ENCODE results near the gene TENM4. TPM values are rescaled to one million over a fixed set of nuclear protein-coding genes. Genes with fewer than 3 reads are reported as not detected.

TENM4 gene
- total and polyA plus RNA-seq, 4 donors = 0.02 to 0.33 (median 0.14) TPM

DNA sequence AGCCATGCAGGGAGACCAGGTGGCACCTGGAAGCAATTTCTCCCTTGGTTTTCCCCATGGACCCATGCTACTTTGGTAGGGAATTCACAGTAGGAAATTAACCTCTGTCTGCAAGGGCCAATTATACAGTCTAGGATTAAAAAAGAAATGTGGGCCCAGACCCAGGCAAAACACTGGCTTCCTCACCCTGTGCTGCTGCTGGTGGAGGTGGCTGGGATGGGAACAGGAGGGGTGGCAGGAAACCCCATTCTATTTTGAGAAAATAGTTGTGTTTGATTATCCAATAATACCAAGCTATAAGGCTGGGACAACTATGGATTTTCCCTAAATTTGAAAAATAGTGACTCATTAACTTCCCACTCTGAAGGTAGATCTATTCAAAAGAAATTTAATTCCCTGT lies 449.1 kb downstream of the TENM4 start:
- Histone ChIP-seq H3K4me1 (ENCODE audit: control insufficient read depth in 4 of 4, insufficient read depth in 4 of 4, low read length in 3 of 4) (no peaks in the 10 kb centered on the region), H3K4me3 (ENCODE audit: low read depth in 1 of 3, low read length in 3 of 3) (no peak overlapping the region)

DNA sequence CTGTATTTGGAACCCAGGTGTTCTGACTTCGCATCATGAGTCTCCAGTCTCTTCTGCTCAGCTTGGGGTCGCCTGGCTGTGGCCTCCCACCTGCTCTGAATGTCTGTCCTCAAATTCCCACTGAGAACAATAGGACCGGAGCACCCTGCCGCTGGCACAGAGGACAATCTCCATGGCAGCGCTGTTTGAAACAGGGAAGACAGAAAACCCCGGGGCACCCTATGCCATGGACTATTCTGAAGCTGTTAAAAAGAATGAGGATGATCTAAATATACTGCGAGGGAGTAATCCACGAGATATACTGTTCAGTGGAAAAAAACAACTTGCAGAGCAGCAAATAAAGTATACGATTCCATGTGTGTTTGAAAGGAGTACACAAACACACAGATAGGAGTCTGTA lies 450.6 kb downstream of the TENM4 start:
- Histone ChIP-seq H3K36me3 (ENCODE audit: control insufficient read depth in 4 of 4, insufficient read depth in 3 of 4, low read depth in 1 of 4, low read length in 3 of 4) (no peaks in the 10 kb centered on the region), H3K4me3 (ENCODE audit: low read depth in 1 of 3, low read length in 3 of 3) (no peak overlapping the region), H3K4me1 (ENCODE audit: control insufficient read depth in 4 of 4, insufficient read depth in 4 of 4, low read length in 3 of 4) (peaks cover 1 to 11% (median 6%) of the 10 kb centered on the region in 4 donors), H3K27me3 (ENCODE audit: control insufficient read depth in 4 of 4, insufficient read depth in 4 of 4, low read length in 3 of 4) (no peaks in the 10 kb centered on the region), H3K9me3 (ENCODE audit: control insufficient read depth in 4 of 4, low read length in 3 of 4) (no peaks in the 10 kb centered on the region), H3K9ac (ENCODE audit: low read depth in 1 of 2, low read length in 2 of 2) (no peak overlapping the region), H3K27ac (ENCODE audit: low read depth in 1 of 2, low read length in 2 of 2) (no peak overlapping the region)
- no peak for TF ChIP-seq SP1 (IDR thresholded peaks at IDR 0.05)
- no peak for TF ChIP-seq HNF4G (IDR thresholded peaks at IDR 0.05)
- no peak for TF ChIP-seq GABPA (IDR thresholded peaks at IDR 0.05 in 1 of 2, conservative IDR thresholded peaks at IDR 0.05 in 1 of 2)
- TF ChIP-seq, protein P1, sequence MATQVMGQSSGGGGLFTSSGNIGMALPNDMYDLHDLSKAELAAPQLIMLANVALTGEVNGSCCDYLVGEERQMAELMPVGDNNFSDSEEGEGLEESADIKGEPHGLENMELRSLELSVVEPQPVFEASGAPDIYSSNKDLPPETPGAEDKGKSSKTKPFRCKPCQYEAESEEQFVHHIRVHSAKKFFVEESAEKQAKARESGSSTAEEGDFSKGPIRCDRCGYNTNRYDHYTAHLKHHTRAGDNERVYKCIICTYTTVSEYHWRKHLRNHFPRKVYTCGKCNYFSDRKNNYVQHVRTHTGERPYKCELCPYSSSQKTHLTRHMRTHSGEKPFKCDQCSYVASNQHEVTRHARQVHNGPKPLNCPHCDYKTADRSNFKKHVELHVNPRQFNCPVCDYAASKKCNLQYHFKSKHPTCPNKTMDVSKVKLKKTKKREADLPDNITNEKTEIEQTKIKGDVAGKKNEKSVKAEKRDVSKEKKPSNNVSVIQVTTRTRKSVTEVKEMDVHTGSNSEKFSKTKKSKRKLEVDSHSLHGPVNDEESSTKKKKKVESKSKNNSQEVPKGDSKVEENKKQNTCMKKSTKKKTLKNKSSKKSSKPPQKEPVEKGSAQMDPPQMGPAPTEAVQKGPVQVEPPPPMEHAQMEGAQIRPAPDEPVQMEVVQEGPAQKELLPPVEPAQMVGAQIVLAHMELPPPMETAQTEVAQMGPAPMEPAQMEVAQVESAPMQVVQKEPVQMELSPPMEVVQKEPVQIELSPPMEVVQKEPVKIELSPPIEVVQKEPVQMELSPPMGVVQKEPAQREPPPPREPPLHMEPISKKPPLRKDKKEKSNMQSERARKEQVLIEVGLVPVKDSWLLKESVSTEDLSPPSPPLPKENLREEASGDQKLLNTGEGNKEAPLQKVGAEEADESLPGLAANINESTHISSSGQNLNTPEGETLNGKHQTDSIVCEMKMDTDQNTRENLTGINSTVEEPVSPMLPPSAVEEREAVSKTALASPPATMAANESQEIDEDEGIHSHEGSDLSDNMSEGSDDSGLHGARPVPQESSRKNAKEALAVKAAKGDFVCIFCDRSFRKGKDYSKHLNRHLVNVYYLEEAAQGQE (IDR thresholded peaks at IDR 0.05) = no peak
- TF ChIP-seq, protein P2, sequence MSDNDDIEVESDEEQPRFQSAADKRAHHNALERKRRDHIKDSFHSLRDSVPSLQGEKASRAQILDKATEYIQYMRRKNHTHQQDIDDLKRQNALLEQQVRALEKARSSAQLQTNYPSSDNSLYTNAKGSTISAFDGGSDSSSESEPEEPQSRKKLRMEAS (IDR thresholded peaks at IDR 0.05) = no peak
- TF ChIP-seq JUND (IDR thresholded peaks at IDR 0.05) = no peak
- TF ChIP-seq NR2F2 (IDR thresholded peaks at IDR 0.05) = no peak
- TF ChIP-seq RAD21 (IDR thresholded peaks at IDR 0.05) = no peak
- no peak for TF ChIP-seq YY1 (IDR thresholded peaks at IDR 0.05)
- TF ChIP-seq TAF1 (conservative IDR thresholded peaks at IDR 0.05) = no peak
- no peak for TF ChIP-seq FOXA2 (IDR thresholded peaks at IDR 0.05)
- TF ChIP-seq, protein P3, sequence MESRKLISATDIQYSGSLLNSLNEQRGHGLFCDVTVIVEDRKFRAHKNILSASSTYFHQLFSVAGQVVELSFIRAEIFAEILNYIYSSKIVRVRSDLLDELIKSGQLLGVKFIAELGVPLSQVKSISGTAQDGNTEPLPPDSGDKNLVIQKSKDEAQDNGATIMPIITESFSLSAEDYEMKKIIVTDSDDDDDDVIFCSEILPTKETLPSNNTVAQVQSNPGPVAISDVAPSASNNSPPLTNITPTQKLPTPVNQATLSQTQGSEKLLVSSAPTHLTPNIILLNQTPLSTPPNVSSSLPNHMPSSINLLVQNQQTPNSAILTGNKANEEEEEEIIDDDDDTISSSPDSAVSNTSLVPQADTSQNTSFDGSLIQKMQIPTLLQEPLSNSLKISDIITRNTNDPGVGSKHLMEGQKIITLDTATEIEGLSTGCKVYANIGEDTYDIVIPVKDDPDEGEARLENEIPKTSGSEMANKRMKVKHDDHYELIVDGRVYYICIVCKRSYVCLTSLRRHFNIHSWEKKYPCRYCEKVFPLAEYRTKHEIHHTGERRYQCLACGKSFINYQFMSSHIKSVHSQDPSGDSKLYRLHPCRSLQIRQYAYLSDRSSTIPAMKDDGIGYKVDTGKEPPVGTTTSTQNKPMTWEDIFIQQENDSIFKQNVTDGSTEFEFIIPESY (IDR thresholded peaks at IDR 0.05) = no peak
- TF ChIP-seq RXRA (IDR thresholded peaks at IDR 0.05) = no peak
- TF ChIP-seq, protein P4, sequence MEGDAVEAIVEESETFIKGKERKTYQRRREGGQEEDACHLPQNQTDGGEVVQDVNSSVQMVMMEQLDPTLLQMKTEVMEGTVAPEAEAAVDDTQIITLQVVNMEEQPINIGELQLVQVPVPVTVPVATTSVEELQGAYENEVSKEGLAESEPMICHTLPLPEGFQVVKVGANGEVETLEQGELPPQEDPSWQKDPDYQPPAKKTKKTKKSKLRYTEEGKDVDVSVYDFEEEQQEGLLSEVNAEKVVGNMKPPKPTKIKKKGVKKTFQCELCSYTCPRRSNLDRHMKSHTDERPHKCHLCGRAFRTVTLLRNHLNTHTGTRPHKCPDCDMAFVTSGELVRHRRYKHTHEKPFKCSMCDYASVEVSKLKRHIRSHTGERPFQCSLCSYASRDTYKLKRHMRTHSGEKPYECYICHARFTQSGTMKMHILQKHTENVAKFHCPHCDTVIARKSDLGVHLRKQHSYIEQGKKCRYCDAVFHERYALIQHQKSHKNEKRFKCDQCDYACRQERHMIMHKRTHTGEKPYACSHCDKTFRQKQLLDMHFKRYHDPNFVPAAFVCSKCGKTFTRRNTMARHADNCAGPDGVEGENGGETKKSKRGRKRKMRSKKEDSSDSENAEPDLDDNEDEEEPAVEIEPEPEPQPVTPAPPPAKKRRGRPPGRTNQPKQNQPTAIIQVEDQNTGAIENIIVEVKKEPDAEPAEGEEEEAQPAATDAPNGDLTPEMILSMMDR (IDR thresholded peaks at IDR 0.05; ENCODE audit: low read depth, low read length, missing input control) = no peak
- no peak for TF ChIP-seq EGR1 (IDR thresholded peaks at IDR 0.05; ENCODE audit: low read depth in 2 of 2)
- TF ChIP-seq, protein P5, sequence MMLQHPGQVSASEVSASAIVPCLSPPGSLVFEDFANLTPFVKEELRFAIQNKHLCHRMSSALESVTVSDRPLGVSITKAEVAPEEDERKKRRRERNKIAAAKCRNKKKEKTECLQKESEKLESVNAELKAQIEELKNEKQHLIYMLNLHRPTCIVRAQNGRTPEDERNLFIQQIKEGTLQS (IDR thresholded peaks at IDR 0.05) = no peak
- 72% methylated on average over 9 of the region's 9 CpGs for WGBS
- no peak for DNase-seq (ENCODE audit: low spot score)

More for the DNA sequence above, 449.1 kb downstream of the TENM4 start:
- no peak overlapping the region for H3K9ac ChIP-seq (ENCODE audit: low read depth in 1 of 2, low read length in 2 of 2)
- TF ChIP-seq, protein P5 (IDR thresholded peaks at IDR 0.05) = no peak
- TF ChIP-seq GABPA (IDR thresholded peaks at IDR 0.05 in 1 of 2, conservative IDR thresholded peaks at IDR 0.05 in 1 of 2) (no peak), SP1 (IDR thresholded peaks at IDR 0.05) (no peak), FOXA1 (IDR thresholded peaks at IDR 0.05) (no peak), EGR1 (IDR thresholded peaks at IDR 0.05; ENCODE audit: low read depth in 2 of 2) (no peak), FOXA2 (IDR thresholded peaks at IDR 0.05) (no peak), JUND (IDR thresholded peaks at IDR 0.05) (no peak), RXRA (IDR thresholded peaks at IDR 0.05) (no peak), HNF4G (IDR thresholded peaks at IDR 0.05) (no peak)
- TF ChIP-seq, protein P4 (IDR thresholded peaks at IDR 0.05; ENCODE audit: low read depth, low read length, missing input control) = no peak
- no peaks in the 10 kb centered on the region for H3K27me3 ChIP-seq (ENCODE audit: control insufficient read depth in 4 of 4, insufficient read depth in 4 of 4, low read length in 3 of 4)
- no peaks in the 10 kb centered on the region for H3K9me3 ChIP-seq (ENCODE audit: control insufficient read depth in 4 of 4, low read length in 3 of 4)
- H3K27ac ChIP-seq (ENCODE audit: low read depth in 1 of 2, low read length in 2 of 2) = no peak overlapping the region
- no peak for DNase-seq (ENCODE audit: low spot score)
- H3K36me3 ChIP-seq (ENCODE audit: control insufficient read depth in 4 of 4, insufficient read depth in 3 of 4, low read depth in 1 of 4, low read length in 3 of 4) = no peaks in the 10 kb centered on the region
